GM21576 (cell line): ENCODE measurements around the gene NFATC2.

ENCODE experiments used
- ATAC-seq: cut with Tn5 transposase; IDR thresholded peaks from one replicate; pipeline ENCODE4 v1.9.1; 2021; ENCODE audit warnings: mild to moderate bottlenecking, moderate library complexity; ENCODE audit not compliant: unreplicated experiment

Gene NFATC2

GRCh38 chr20:51420805-51421204 is 121.7 kb downstream of the NFATC2 start:
- ATAC-seq, result no peak

DNA sequence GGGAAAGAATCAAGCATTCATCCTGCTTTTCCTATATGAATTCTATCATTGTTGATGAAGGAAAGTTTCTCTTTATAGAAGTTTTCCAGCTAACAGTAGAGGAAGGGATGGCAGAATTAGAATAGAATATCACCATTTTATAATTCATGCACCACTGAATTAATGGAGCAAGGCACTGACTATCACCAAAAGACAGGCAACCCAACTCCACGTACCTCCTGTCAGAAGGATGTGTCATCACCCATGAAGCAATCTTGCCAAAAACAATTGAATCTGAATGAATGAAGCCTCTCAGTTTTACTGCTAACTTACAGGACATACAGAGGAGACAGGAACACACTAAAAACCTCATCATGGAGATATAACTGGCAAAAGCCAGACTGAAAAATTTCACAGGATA is 122.4 kb downstream of the NFATC2 start:
- no peak for ATAC-seq

DNA sequence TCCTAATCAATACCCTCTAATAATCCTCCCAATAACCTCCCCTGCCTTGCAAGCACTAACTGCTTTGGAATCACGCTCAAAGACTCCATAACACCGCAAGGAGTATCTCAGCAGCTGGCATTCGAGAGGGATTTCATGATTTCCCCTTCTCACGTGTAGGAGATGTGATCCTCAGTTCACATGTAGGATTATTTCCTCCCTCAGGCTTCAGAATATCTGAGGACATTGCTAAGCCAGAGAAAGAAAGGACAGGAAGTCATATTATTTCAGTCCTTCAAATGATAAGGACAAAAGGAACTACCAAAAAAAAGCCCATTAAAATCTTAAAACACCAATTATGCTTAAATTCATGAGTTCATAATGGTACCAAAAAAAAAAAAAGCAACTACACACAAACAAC is 122.9 kb downstream of the NFATC2 start:
- ATAC-seq, result no peak

DNA sequence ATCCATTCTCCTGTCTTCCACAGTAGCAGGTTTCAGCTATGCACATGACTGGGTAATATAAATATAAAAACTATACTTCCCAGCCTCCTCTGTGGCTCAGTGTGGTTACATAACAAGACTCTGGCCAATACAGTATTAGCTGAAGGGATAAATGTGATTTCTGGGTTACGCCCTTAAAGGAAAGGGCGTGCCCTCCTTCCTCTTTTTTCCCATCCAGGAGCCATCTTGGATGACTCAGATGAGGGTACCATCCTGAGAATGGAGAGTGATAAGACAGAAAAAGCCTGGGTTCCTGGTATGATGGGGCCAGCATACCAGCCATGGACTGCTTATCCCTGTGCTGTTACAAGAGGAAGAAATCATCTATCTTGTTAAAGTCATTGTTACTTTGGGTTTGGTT is 123.3 kb downstream of the NFATC2 start:
- no peak for ATAC-seq

GRCh38 chr20:51418137-51418529 is 124.4 kb downstream of the NFATC2 start:
- no peak for ATAC-seq

DNA sequence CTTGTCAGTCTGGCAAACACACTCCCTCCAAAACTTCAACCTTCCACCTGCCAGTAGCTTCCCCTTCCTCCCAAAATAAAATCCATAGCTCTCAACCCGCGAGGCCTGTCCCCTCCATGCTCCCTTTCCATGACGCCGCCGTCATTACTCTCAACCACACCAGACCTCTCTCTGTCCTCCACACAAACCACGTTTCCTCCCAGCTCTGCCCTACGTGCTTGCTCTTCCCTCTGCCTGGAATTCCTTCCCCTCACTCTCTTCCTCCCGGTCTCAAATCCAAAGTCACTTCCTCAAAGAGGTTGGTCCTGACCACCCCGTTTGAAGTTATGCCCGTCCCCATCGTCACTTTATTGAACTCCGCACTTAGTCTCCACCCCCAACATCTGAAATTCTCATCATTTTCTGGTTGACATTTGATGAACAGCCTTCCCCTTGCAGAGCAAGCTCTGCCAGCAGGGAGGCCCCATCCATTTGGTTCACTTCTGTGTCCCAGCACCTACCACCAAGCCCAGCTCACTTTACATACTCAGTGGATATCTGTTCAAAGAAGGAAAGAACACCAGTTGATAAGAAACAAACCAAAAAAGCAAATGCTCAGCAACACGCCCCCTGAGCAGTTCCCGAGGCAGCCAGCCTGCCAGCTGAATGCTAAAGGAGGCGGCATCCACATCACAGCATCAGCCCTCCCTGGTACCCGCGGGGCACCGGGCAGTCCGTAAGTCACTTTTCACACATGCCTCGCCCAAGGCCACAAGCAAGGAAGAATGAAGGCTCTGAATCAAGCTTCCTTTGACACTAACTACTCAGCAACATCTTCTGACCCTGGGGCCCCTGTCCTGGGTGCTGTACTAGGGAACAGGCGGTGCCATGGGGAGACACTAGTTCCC is 125.0 kb downstream of the NFATC2 start:
- ATAC-seq, result no peak

DNA sequence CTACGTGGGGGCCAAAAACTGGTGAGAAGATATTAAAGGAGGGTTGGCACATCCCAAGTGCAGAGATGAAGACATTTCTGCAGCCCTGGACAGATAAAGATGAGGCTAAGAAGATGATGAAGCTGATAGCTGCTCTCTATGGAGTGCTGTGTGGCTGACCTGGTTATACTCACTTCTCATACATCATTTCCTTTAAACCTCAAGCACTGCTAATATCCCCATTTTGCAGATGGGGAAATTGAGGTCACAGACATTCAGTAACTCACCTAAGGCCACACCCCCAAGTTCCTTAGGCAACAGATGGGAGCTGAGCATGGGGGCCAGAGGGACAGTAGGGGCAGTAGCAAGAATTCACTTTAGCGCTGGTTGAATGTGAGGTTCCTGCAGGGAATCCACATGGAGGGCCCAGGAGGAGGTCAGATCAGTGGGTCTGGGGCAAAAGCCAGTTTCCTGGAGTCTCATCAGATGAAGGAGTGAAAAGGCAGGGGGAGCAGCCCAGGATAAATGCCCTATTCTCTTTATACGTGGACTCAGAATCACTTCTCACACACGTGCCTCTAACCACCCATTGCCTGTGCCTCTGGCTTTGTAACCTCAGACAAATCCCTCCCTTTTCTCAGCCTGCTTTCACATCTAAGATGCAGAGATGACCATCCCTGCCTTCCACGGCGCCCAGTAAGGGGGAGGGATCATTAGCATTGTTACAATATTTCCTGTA is 125.8 kb downstream of the NFATC2 start:
- ATAC-seq, result no peak

- ATAC-seq, result peak; percentile 39
Observed at GRCh38 chr20:51413857-51414256, 128.7 kb downstream of the NFATC2 start.

DNA sequence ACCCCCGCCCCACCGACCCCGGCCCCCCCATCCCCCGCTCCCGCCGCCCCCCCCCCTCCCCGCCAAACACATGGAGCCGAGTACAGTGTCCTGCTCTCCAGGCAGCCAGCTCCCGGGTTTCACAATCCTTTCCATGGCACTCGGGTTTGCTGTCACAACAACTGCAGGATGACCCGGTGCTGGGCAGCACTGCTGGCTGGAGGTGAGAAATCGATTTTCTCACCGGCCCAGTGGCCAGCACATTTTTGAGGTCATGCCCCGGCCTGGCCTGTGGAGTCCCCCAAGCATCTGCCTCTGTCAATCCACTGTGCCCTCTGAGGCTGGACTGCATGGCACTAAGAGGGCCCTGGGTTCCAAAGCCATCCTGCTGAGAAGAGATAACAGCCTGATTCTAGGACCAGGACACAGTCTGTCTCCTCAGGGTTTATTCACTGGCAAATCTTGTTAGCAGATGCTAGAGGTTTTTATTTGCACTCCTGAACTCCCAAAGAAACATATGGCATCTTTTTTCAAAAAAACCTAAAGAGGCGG is 129.5 kb downstream of the NFATC2 start:
- no peak for ATAC-seq

- no peak for ATAC-seq
Observed at GRCh38 chr20:51412333-51412871, 130.1 kb downstream of the NFATC2 start.

DNA sequence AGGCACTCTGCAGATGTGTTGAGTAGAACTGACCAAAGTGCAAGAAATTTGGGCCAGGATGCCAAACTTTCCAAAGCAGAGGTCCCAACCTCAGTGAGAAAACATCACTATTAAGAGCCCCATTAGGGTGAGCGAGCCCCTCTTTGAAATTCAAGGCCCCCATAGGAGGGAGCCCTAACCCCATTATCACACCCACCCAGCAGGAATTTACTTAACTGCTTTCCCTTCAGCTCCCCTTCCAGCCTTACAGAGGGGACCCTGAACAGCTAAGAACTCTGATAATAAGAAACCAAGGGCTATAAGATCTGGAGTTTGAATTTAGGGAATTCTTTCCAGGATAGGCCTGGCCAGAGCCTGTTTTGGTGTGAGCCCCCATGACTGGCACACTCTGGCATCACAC is 130.6 kb downstream of the NFATC2 start:
- no peak for ATAC-seq

DNA sequence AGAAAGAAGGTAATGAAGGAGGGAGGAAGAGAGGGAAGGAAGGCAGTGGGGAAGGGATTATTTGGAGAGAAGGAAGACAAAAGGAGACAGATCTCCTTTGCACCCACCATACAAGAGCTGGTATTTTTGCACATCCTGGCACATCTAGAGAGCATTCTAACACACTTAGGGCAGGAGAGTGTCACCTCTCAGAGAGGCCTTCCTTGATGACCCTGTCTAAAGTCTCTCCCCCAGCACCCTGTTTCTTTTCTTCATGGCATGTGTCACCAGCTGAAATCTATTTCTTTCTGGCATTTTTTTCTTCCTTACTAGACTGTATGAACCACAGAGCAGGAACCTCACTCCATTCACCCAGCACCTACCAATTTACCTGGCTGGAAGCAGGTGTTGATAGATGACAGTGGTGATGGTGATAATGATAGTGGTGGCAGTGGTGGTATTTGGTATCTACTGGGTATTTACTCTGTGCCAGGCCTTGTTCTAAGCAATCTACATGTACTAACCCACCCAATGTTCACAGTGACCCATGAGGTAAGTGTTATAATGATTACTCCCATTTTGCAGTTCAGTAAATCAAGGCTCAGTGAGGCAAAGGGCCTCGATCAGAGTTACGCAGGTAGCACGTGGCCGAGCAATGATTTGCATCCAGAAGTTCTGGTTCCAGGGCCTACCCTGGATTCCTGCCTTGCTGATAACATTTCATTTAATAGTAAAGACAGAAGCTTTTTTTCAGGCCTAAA is 131.8 kb downstream of the NFATC2 start:
- ATAC-seq, result no peak

- ATAC-seq, result no peak
Observed at GRCh38 chr20:51409192-51409880, 133.2 kb downstream of the NFATC2 start.

GRCh38 chr20:51404297-51405060 is 138.0 kb downstream of the NFATC2 start:
- ATAC-seq, result peak; percentile 64

DNA sequence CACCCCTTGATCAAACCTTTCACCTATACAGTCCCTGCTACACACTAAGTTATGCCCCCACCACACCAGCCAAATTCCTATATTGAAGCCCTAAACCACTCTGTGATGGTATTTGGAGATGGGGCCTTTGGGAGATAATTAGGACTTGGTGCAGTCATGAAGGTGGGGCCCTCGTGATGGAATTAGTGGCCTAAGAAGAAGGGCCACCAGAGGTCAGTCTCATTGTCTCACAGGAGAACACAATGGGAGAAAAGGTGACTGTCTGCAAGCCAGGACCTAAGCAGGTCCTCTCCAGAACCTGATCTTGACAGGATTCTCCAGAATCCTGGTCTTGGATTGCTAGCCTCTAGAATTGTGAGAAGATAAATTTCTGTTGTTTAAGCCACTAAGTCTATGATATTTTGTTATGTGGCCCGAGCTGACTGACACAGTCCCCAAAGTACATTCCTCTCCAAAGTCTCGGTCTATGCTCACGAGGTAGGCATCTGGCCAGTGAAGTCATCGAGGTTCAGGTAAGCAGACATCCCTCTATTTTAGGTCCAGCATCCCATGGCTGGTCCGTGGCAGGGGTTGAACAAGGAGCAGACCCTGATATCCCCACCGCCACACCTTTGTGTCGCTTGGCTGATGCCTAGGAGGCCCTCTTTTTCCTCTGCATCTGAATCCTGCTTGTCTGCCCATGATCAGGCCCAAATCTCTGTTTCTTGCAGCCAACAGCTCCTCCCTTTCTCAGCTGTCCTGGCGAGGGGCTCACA is 138.9 kb downstream of the NFATC2 start:
- no peak for ATAC-seq

DNA sequence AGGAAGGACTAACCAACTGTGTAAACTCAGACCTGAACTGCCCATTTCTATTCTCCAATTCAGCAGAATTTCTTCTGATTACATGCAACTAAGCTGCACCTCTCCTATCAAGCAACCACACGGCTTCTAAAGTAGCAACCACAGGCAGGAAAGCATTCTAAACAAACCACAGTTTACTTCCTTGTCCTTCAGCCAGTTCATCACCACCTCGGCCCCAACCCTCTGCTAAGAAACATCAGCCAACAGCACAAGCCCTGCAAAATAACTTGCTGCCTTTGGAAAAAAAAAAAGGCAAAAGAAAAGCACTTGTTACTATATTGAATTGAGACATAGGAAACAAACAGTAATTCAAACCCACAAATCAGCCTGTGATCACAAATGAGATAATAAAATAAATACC is 140.3 kb downstream of the NFATC2 start:
- ATAC-seq, result no peak

- ATAC-seq, result no peak
Observed at GRCh38 chr20:51401496-51401895, 141.0 kb downstream of the NFATC2 start.

DNA sequence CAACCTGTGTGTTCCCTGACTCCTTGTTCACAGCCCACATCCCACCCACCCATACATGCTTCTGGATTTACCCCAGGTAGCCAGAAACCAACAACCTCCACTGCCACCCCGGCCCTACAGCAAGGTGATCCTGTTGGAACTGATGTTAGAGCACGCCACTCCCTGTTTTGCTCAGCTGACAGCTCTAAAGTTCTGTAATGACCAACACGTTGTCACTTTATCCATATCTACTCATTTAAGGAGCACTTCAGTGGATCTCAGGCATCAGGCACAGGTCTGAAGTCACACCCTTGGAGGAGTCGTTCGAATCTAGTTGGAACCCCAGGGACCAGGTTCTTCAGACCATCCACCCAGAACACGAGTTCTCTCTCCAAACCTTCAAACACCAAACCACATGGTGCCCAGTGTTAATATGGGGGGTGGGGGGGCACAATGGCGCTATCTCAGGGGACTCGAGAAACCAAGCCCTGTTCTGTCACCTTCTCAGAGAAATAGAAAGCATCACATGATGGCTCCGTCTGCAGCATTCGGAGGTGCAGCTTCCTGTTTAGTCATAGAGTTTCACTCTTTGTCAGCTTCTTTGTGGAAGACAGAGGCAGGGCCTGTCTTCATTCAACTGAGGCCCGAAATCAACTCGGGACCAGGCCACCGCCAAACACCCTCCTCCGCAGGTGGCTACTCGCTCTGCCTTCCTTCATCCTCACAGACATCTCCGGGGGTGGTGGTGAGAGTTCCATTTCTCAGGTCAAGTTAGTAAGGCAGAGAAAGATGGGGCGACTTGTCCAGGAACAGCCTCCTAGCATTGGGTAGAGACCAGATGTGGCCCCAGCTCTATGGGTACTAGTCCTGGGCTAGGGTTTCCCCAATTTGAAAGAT is 142.2 kb downstream of the NFATC2 start:
- peak; percentile 58 for ATAC-seq
